A673 (cell line): ENCODE results near the gene KIF23. TPM values are rescaled to one million over a fixed set of nuclear protein-coding genes. Genes with fewer than 3 reads are reported as not detected.

Experiments used
- BruUV-seq: library from RNA; stranded (reverse); fragments of 400-500 nt; replicated peaks from 2 replicates; lab custom pipeline; 2021; lab: Mats Ljungman, UMichigan
- CTCF ChIA-PET: fragments of 300-600 bp; sonication (Branson Sonifier 250); formaldehyde crosslinking; loops from one replicate; lab custom pipeline; 2022; ENCODE audit warnings: antibody characterized with exemption; lab: Charles Lee
- POLR2A ChIA-PET: fragments of 300-600 bp; sonication (Branson Sonifier 250); formaldehyde crosslinking; loops from one replicate; lab custom pipeline; 2022; ENCODE audit warnings: antibody characterized with exemption; ENCODE audit not compliant: low non-redundant PET; lab: Charles Lee
- DNase-seq: peaks from one replicate; pipeline ENCODE4 v3.0.0-alpha.2; 2015; ENCODE audit warnings: low spot score
- H3K27ac ChIP-seq: fragments of 200-600 bp; sonication (generic); 2 replicates; pipeline ENCODE4 v1.5.1; 2016; ENCODE audit warnings: mixed run types, low read depth, mild to moderate bottlenecking, mixed read lengths, antibody characterized with exemption, low read length; ENCODE audit not compliant: poor library complexity, severe bottlenecking
- H3K27me3 ChIP-seq: fragments of 200-600 bp; sonication (generic); replicated peaks from 2 replicates; pipeline ENCODE4 v1.6.1; 2017; ENCODE audit warnings: mixed run types, low read depth, mild to moderate bottlenecking, mixed read lengths, antibody characterized with exemption, low read length; ENCODE audit not compliant: insufficient read depth, poor library complexity
- H3K36me3 ChIP-seq: fragments of 200-600 bp; sonication (generic); 2 replicates; pipeline ENCODE4 v1.6.1; 2016; ENCODE audit warnings: mixed run types, mild to moderate bottlenecking, mixed read lengths, antibody characterized with exemption, low read length; ENCODE audit not compliant: insufficient read depth, poor library complexity, severe bottlenecking
- H3K4me1 ChIP-seq: fragments of 200-600 bp; sonication (generic); 2 replicates; pipeline ENCODE4 v1.6.1; 2017; ENCODE audit warnings: mixed run types, mild to moderate bottlenecking, mixed read lengths, antibody characterized with exemption, low read length; ENCODE audit not compliant: insufficient read depth, poor library complexity, severe bottlenecking
- H3K4me3 ChIP-seq: fragments of 200-600 bp; sonication (generic); 2 replicates; pipeline ENCODE4 v1.5.1; 2016; ENCODE audit warnings: low read depth, mixed run types, mild to moderate bottlenecking, mixed read lengths, low read length; ENCODE audit not compliant: poor library complexity, severe bottlenecking
- H3K9me3 ChIP-seq: fragments of 200-600 bp; sonication (generic); 2 replicates; pipeline ENCODE4 v1.6.1; 2016; ENCODE audit warnings: mixed run types, low read depth, mild to moderate bottlenecking, mixed read lengths, antibody characterized with exemption, low read length; ENCODE audit not compliant: poor library complexity, severe bottlenecking
- CTCF ChIP-seq: fragments of 300-800, 200-600 bp; sonication (generic); conservative IDR thresholded peaks from 2 replicates; pipeline ENCODE4 v1.5.1; 2017; ENCODE audit warnings: low read depth, mild to moderate bottlenecking, antibody characterized with exemption, low read length, moderate library complexity, mixed read lengths
- EZH2 ChIP-seq: fragments of 200-600 bp; sonication (generic); IDR thresholded peaks from 2 replicates; pipeline ENCODE4 v1.6.1; 2017; ENCODE audit warnings: borderline replicate concordance, low read depth, mild to moderate bottlenecking, mixed read lengths, antibody characterized with exemption, low read length; ENCODE audit not compliant: poor library complexity, severe bottlenecking
- intact Hi-C: fragments of 100-400 bp; cut with micrococcal nuclease; formaldehyde crosslinking; loops from one replicate; pipeline ENCODE4 v1.10.0; 2022; ENCODE audit not compliant: unreplicated experiment
- total RNA-seq: library from RNA; stranded (reverse); gene quantifications from 2 replicates; pipeline ENCODE4 v1.2.3, GENCODE V29; 2021

Gene KIF23
- total RNA-seq, 1 experiment from 2014 or later = 124 TPM

GRCh38 chr15:69497076-69497475, 82.9 kb downstream of the KIF23 start:
- no peaks in the 10 kb centered on the region for H3K27me3 ChIP-seq
- ChIA-PET POLR2A (interaction anchor here (0.5 kb wide), 1 partner anchor 437 kb away, joined by 3 read pairs; no protein-coding TSS in a partner anchor), CTCF (no interaction called here)
- BruUV-seq = no TSS peak
- H3K9me3 ChIP-seq = no peaks in the 10 kb centered on the region
- H3K36me3 ChIP-seq = no peaks in the 10 kb centered on the region
- H3K4me1 ChIP-seq = no peaks in the 10 kb centered on the region
- no peak overlapping the region for H3K4me3 ChIP-seq
- no peak for DNase-seq
- no peak overlapping the region for H3K27ac ChIP-seq
- TF ChIP-seq EZH2 (no peak), CTCF (no peak)
- intact Hi-C loops = no loop called here

DNA sequence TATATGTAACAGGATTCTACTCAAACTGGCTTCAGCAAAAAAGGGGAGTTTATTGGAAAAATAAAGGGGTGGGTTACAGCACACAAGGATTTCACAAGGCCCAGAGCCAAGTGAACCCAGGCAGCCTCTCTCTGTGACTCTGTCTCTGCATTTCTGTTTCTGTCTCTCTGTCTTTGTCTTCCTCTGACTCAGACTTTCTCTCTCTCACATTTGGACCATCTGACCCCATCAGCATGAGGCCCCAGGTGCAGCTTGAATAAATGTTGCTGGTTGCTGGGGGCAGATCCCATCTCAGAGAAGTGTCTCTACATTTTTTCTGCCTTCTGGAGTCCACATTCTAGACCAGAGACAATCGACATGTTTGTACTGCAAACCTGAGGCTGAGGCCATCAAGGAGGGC, 83.5 kb downstream of the KIF23 start:
- TF ChIP-seq CTCF (no peak), EZH2 (no peak)
- H3K27me3 ChIP-seq = no peaks in the 10 kb centered on the region
- H3K4me3 ChIP-seq = no peak overlapping the region
- intact Hi-C loops = no loop called here
- no peak overlapping the region for H3K27ac ChIP-seq
- no peaks in the 10 kb centered on the region for H3K9me3 ChIP-seq
- ChIA-PET CTCF (no interaction called here), POLR2A (no interaction called here)
- no peak for DNase-seq
- no peaks in the 10 kb centered on the region for H3K4me1 ChIP-seq
- no peaks in the 10 kb centered on the region for H3K36me3 ChIP-seq
- BruUV-seq = no TSS peak

Other genes starting within 250 kb of the KIF23 start
- 16.0 and 19.1 TPM in 2 replicates for gene PAQR5, start 115.4 kb upstream of the KIF23 start, total RNA-seq
- 1,496 and 1,613 TPM in 2 replicates for gene RPLP1, start 38.5 kb downstream of the KIF23 start, total RNA-seq